ENCODE measurements around the gene KTI12. TPM values are rescaled to one million over a fixed set of nuclear protein-coding genes. Genes with fewer than 3 reads are reported as not detected.
"Not testable (repeated sequence)": the region's sequence is repeated elsewhere in the genome, so short reads cannot be mapped to it uniquely, and the experiment has no call there.

Gene KTI12
- total RNA-seq, 1 donor from 2014 or later: 16.5 TPM

DNA sequence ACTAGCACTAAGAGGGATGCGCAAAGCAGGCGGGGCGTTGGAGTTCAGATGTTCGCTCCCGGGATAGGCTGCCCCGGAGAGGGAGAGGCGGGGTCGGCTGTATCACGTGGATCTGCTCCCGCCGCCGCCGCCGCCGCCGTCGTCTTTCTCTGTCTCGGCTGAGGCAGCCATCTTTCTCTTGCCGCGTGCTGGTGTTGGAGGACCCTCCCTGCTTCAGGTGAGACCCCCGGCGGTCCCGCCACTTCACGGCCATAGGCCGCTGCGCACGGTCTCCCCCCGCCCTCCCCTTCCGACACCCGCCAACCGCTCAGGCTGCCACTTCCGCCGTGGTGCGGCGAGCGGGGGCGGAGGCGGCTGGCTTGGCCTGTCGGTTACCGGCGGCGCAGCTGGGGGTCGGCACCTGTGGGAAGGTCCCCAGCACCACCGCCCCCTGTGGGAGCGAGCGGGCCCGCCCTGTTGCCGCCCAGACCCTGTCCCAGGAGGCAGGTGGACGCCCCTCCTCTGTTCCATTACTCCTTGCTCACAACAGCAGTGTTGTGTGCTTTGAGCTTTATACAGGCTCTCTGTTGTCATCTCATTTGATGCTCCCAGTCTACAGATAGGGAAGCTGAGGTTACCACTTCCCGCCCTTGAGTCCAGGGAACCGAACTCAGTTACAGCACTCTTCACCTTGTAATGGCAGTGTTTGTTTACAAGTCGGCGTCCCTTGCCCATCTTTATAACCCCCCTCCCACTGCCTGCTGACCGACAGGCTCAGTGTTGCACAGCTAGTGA lies 22.7 kb upstream of the KTI12 start, which contains the start of gene BTF3L4:
TSS of gene BTF3L4 (plus strand) at position 133 of the 774 bp plus-strand sequence. CDS start 3,553 bp downstream, outside the sequence.
- Mint-ChIP-seq H3K4me1 (ENCODE audit: low read depth) (peaks cover 41% of the 10 kb centered on the region), H3K27ac (peak within 1 kb of the TSS; percentile 100), H3K9me3 (no peaks in the 10 kb centered on the region), H3K36me3 (ENCODE audit: low read depth) (peaks cover 34% of the 10 kb centered on the region), H3K4me3 (ENCODE audit: low read depth) (peak within 1 kb of the TSS; percentile 100), H3K27me3 (ENCODE audit: low read depth) (no peaks in the 10 kb centered on the region)
- peak; percentile 93 for DNase-seq (ENCODE audit: low spot score)
- intact Hi-C loops (cut with micrococcal nuclease): loop anchor here (1.0 to 10.0 kb wide), 6 partner anchors 86 to 1996 kb away; partner anchors contain the start of genes CC2D1B, ORC1, PRPF38A and TCEANC2

GRCh38 chr1:52055866-52056162 lies 22.2 kb upstream of the KTI12 start:
- peak overlapping the region; percentile 94 for H3K27ac Mint-ChIP-seq
- intact Hi-C loops (cut with micrococcal nuclease): loop anchor here (1.0 to 10.0 kb wide), 8 partner anchors 23 to 1996 kb away; partner anchors contain the start of genes CC2D1B, KTI12, NRDC and ORC1
- H3K4me3 Mint-ChIP-seq (ENCODE audit: low read depth): peak overlapping the region; percentile 97
- no peaks in the 10 kb centered on the region for H3K27me3 Mint-ChIP-seq (ENCODE audit: low read depth)
- no peak for DNase-seq (ENCODE audit: low spot score)
- H3K36me3 Mint-ChIP-seq (ENCODE audit: low read depth): peaks cover 33% of the 10 kb centered on the region
- no peaks in the 10 kb centered on the region for H3K9me3 Mint-ChIP-seq
- H3K4me1 Mint-ChIP-seq (ENCODE audit: low read depth): peaks cover 43% of the 10 kb centered on the region

GRCh38 chr1:52055066-52055865 lies 21.7 kb upstream of the KTI12 start, which contains the start of gene TXNDC12:
TSS of gene TXNDC12 (minus strand) at chr1:52055191. CDS start at chr1:52055096, 95 bp downstream.
- H3K4me1 Mint-ChIP-seq (ENCODE audit: low read depth): peaks cover 41% of the 10 kb centered on the region
- H3K9me3 Mint-ChIP-seq: no peaks in the 10 kb centered on the region
- H3K27me3 Mint-ChIP-seq (ENCODE audit: low read depth): no peaks in the 10 kb centered on the region
- H3K36me3 Mint-ChIP-seq (ENCODE audit: low read depth): peaks cover 32% of the 10 kb centered on the region
- peak; percentile 72 for DNase-seq (ENCODE audit: low spot score)
- peak within 1 kb of the TSS; percentile 97 for H3K4me3 Mint-ChIP-seq (ENCODE audit: low read depth)
- intact Hi-C loops (cut with micrococcal nuclease): loop anchor here (1.0 to 10.0 kb wide), 6 partner anchors 22 to 1997 kb away; partner anchors contain the start of genes CC2D1B, KTI12, NRDC and ORC1
- peak within 1 kb of the TSS; percentile 94 for H3K27ac Mint-ChIP-seq

DNA sequence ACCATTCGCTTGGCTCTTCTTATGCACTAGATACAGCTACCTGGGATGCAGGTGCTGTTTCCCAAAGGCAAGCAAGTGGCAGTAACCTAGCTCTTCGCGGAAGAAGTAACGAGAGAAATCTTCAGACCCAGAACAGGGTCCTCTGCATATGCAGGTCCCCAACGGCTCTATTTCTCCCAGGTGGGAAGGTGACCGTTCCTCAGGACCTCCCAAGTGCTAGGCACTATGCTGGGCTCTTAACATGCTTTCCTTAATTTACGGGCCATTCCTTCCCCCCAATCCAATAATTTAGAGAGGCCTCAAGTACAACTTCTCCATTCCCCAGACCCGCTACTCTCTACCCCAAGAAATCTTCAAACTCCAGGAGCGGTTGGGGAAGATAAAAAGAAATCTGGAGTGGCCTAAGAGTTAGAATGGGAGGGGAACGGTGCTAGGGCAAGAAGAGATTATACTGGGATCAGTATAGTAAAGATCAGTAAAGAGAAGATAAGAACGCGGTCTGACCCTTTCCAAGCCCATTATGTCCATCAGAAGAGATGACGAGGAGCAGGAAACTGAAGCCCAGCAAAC lies 21.0 kb upstream of the KTI12 start:
- H3K4me3 Mint-ChIP-seq (ENCODE audit: low read depth): peak overlapping the region; percentile 97
- H3K9me3 Mint-ChIP-seq: no peaks in the 10 kb centered on the region
- intact Hi-C loops (cut with micrococcal nuclease): loop anchor here (1.0 to 10.0 kb wide), 6 partner anchors 21 to 1998 kb away; partner anchors contain the start of genes CC2D1B, KTI12, NRDC and ORC1
- H3K4me1 Mint-ChIP-seq (ENCODE audit: low read depth): peaks cover 43% of the 10 kb centered on the region
- DNase-seq (ENCODE audit: low spot score): no peak
- H3K27me3 Mint-ChIP-seq (ENCODE audit: low read depth): no peaks in the 10 kb centered on the region
- H3K36me3 Mint-ChIP-seq (ENCODE audit: low read depth): peaks cover 31% of the 10 kb centered on the region
- H3K27ac Mint-ChIP-seq: peak overlapping the region; percentile 94

DNA sequence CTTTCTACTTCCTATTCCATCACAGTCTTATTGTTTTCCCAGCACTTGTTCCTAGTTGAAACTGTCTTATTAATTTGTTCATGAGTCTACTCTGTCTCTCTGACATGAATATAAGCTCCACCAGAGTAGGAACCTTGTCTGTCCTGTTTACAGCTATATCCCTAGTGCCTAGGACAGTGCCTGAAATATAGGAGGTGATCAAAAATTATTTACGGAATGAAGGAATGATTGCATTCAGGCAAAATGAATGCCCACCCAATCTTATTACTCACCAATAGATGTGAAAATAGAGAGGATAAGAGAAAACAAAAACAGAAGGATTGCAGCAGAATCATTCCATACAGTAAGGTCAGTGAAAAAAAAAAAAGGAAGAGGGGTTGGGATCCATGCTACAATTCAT lies 20.3 kb upstream of the KTI12 start:
- intact Hi-C loops (cut with micrococcal nuclease): loop anchor here (10.0 kb wide), 1 partner anchor 351 kb away; the partner anchor contains the start of genes ORC1 and PRPF38A
- Mint-ChIP-seq H3K27me3 (ENCODE audit: low read depth) (no peaks in the 10 kb centered on the region), H3K36me3 (ENCODE audit: low read depth) (peaks cover 27% of the 10 kb centered on the region), H3K4me3 (ENCODE audit: low read depth) (peak overlapping the region; percentile 97), H3K4me1 (ENCODE audit: low read depth) (peaks cover 39% of the 10 kb centered on the region), H3K9me3 (no peaks in the 10 kb centered on the region), H3K27ac (peak overlapping the region; percentile 11)
- DNase-seq (ENCODE audit: low spot score): no peak

- Mint-ChIP-seq H3K4me1 (ENCODE audit: low read depth) (peaks cover 22% of the 10 kb centered on the region), H3K36me3 (ENCODE audit: low read depth) (peaks cover 38% of the 10 kb centered on the region)
- intact Hi-C loops (cut with micrococcal nuclease); H3K9me3 Mint-ChIP-seq; H3K27me3 Mint-ChIP-seq (ENCODE audit: low read depth); H3K4me3 Mint-ChIP-seq (ENCODE audit: low read depth); H3K27ac Mint-ChIP-seq; DNase-seq (ENCODE audit: low spot score): not testable (repeated sequence)
Observed at GRCh38 chr1:52049337-52049736, 15.7 kb upstream of the KTI12 start.

DNA sequence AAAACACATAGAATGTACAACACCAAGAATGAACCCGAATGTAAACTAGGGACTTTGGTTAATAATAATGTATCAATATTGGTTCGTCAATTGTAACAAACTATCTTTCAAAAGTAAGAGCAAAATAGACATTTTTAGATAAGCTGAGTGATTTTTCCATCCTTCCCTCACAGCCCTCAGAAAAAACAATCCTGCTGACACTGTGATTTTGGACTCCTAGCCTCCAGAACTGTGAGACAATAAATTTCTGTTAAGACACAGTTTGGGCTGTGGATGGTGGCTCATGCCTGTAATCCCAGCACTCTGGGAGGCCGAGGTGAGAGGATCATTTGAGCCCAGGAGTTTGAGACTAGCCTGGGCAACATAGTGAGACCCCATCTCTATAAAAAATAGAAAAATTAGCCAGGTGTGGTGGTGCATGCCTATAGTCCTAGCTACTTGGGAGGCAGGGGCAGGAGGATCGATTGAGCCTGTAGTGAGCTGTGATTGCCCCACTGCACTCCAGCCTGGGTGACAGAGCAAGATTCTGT lies 12.1 kb upstream of the KTI12 start:
- H3K4me1 Mint-ChIP-seq (ENCODE audit: low read depth): peaks cover 12% of the 10 kb centered on the region
- H3K4me3 Mint-ChIP-seq (ENCODE audit: low read depth): not testable (repeated sequence)

DNA sequence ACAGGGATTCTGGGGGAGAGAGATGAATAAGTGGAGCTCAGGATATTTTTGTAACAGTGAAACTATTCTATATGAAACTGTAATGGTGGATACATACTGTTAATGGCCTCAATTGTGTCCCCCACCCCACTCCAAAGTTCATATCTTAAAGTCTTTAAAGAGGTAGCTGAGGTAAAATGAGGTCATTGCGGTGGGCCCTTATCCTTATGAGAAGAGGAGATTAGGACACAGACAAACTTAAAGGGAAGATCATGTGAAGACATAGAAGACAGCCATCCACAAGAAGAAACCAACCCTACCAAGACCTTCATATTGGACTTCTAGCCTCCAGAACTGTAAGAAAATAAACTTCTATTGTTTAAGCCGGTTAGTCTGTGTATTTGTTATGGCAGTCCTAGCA lies 11.6 kb upstream of the KTI12 start:
- Mint-ChIP-seq H3K4me3 (ENCODE audit: low read depth) (no peak overlapping the region), H3K9me3 (no peaks in the 10 kb centered on the region), H3K27me3 (ENCODE audit: low read depth) (no peaks in the 10 kb centered on the region), H3K27ac (no peak overlapping the region), H3K36me3 (ENCODE audit: low read depth) (peaks cover 28% of the 10 kb centered on the region), H3K4me1 (ENCODE audit: low read depth) (peaks cover 10% of the 10 kb centered on the region)
- no peak for DNase-seq (ENCODE audit: low spot score)
- intact Hi-C loops (cut with micrococcal nuclease): no loop called here

More for the DNA sequence above, 12.1 kb upstream of the KTI12 start:
- H3K36me3 Mint-ChIP-seq (ENCODE audit: low read depth): peaks cover 31% of the 10 kb centered on the region
- H3K27ac Mint-ChIP-seq; intact Hi-C loops (cut with micrococcal nuclease); H3K27me3 Mint-ChIP-seq (ENCODE audit: low read depth); DNase-seq (ENCODE audit: low spot score); H3K9me3 Mint-ChIP-seq: not testable (repeated sequence)

DNA sequence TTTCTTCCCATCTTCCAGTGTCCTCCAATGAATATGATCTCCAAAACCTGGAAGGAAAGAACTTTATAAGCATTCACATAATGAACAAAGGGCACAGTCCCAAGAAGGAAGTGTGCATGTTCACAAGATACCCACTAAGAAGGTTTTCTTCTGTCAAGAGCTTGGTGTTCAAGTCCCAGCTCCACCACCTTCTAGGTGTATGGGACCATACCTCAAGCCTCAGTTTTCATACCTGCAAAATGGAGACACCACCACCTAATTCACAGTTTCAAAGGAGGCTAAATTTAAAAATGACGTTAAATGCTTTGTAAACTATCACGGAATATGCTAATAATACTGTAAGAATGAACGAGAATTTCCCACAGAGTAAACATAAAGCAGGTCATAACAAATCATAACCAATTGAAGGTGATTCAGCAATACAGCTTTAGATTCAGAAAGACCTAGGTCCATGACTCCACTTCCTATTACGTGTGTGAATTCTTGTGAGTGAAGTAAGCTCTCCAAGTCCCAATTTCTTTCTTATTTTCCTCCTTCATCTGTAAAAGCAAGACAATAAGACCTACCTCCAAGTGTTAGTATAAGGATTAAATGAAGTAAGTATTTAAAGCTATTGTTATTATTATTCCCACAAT lies 8.1 kb upstream of the KTI12 start:
- Mint-ChIP-seq H3K27me3 (ENCODE audit: low read depth) (no peaks in the 10 kb centered on the region), H3K27ac (no peak overlapping the region), H3K36me3 (ENCODE audit: low read depth) (peaks cover 34% of the 10 kb centered on the region), H3K4me1 (ENCODE audit: low read depth) (peaks cover 7% of the 10 kb centered on the region), H3K4me3 (ENCODE audit: low read depth) (no peak overlapping the region), H3K9me3 (no peaks in the 10 kb centered on the region)
- intact Hi-C loops (cut with micrococcal nuclease): no loop called here
- no peak for DNase-seq (ENCODE audit: low spot score)

DNA sequence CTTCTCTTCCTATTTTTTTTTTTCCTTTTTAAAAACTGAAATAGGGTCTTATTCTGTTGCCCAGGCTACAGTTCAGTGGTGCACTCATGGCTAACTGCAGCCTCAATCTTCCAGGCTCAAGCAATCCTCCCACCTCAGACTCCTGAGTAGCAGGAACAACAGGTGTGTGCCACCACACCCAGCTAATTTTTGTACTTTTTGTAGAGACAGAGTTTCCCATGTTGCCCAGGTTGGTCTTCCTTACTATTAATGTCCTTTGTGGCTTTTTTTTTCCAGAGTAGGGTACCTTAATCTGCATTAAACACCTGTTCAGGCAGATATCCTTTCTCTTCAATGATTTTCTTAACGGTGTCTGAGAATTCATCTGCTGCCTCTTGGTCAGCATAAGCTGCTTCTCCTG lies 4.3 kb upstream of the KTI12 start:
- Mint-ChIP-seq H3K36me3 (ENCODE audit: low read depth) (peaks cover 32% of the 10 kb centered on the region), H3K4me1 (ENCODE audit: low read depth) (peaks cover 6% of the 10 kb centered on the region), H3K9me3 (no peaks in the 10 kb centered on the region), H3K27ac (no peak overlapping the region), H3K27me3 (ENCODE audit: low read depth) (no peaks in the 10 kb centered on the region), H3K4me3 (ENCODE audit: low read depth) (no peak overlapping the region)
- DNase-seq (ENCODE audit: low spot score): no peak
- intact Hi-C loops (cut with micrococcal nuclease): no loop called here

DNA sequence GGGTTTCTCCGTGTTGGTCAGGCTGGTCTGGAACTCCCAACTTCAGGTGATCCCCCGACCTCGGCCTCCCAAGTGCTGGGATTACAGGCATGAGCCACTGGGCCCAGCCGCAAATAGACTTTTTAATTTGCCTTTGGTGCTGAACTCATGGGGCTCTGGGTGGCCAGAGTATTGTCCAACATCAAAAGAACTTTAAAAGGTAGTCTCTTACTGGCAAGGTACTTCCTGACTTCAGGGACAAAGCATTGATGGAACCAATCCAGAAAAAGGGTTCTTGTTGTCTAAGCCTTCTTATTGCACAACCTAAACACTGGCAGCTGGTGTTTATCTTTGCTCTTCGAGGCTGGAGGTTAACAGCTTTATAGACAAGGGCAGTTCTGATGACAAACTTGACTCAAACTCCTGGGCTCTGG lies 3.8 kb upstream of the KTI12 start:
- Mint-ChIP-seq H3K36me3 (ENCODE audit: low read depth) (peaks cover 37% of the 10 kb centered on the region), H3K9me3 (no peaks in the 10 kb centered on the region)
- intact Hi-C loops (cut with micrococcal nuclease): no loop called here

GRCh38 chr1:52034050-52034384 lies 407 bp upstream of the KTI12 start:
- H3K36me3 Mint-ChIP-seq (ENCODE audit: low read depth): peaks cover 51% of the 10 kb centered on the region
- H3K27me3 Mint-ChIP-seq (ENCODE audit: low read depth): no peaks in the 10 kb centered on the region
- H3K9me3 Mint-ChIP-seq: no peaks in the 10 kb centered on the region
- intact Hi-C loops (cut with micrococcal nuclease): no loop called here
- peak overlapping the region; percentile 93 for H3K4me3 Mint-ChIP-seq (ENCODE audit: low read depth)
- no peak for DNase-seq (ENCODE audit: low spot score)
- H3K4me1 Mint-ChIP-seq (ENCODE audit: low read depth): peaks cover 30% of the 10 kb centered on the region
- H3K27ac Mint-ChIP-seq: peak overlapping the region; percentile 90

More for the DNA sequence above, 3.8 kb upstream of the KTI12 start:
- no peaks in the 10 kb centered on the region for H3K27me3 Mint-ChIP-seq (ENCODE audit: low read depth)
- DNase-seq (ENCODE audit: low spot score): no peak
- peaks cover 9% of the 10 kb centered on the region for H3K4me1 Mint-ChIP-seq (ENCODE audit: low read depth)
- no peak overlapping the region for H3K4me3 Mint-ChIP-seq (ENCODE audit: low read depth)
- no peak overlapping the region for H3K27ac Mint-ChIP-seq

Data from activated T-helper 2 cell treated with anti-CD3 and anti-CD28 coated beads, Interferon-gamma antibody, Interleukin-2, Interleukin-4, amounts not matched to agents 10 μg/mL and 5 μg/mL and 100 μg/mL, durations not matched to agents 14 hours and 24 hours and 36 hours (primary cell).